Hematopoietic multipotent progenitor cell treated with erythropoietin and hydrocortisone succinate and interleukin-3 and kit ligand, for 8 days (in vitro differentiated cells): ENCODE measurements around the gene PCDH15.

Source experiments
- DNase-seq: peaks from one replicate; pipeline ENCODE4 v3.0.0-alpha.2; 2015

Gene PCDH15

DNA sequence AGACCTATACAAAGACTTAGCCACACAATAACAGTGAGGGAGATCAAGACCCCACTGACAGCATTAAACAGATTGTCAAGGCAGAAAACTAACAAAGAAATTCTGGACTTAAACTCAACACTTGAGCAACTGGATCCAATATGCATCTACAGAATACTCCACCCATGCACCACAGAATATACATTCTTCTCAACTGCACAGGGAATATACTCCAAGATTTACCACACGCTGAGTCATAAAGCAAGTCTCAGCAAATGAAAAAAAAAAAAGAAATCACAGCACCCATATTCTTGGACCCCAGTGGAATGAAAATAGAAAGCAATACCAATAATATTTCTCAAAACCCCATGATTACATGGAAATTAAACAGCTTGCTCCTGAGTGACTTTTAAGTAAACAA is 680.2 kb downstream of the PCDH15 start:
- no peak for DNase-seq

DNA sequence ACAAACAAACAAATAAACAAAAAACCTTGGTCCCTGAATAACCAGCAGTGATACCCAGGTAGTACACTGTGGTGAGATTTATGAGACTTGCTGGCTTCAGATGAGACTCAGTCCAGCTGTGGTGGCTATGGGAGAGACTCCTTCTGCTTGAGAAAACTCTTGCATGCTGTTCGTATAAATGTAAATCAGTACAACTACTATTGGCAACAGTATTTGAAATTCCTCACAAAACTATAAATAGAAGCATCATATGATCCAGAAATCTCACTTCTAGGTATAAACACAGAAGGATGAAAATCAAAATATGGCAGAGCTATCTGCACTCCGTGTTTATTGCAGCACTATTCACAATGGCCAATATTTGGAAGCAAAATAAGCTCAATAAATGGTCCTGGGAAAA is 692.1 kb downstream of the PCDH15 start:
- DNase-seq, result no peak

DNA sequence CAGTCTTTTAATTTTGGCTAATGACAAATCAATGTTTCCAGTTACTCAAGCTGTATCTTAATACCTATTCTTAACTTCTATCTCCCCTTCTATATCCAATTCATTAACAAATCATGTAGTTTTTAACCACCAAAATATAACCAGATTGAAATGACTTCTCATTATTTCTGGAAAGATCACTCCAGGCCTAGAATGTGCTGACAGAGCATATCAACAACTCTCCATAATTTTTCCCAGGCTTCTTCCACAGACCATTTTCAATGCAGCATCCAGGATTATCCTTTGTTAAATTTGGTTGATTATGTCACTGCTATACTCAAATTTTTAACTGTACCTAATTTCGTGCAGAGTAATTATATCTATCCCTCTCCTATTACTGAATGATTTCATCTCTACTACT is 704.1 kb downstream of the PCDH15 start:
- no peak for DNase-seq

DNA sequence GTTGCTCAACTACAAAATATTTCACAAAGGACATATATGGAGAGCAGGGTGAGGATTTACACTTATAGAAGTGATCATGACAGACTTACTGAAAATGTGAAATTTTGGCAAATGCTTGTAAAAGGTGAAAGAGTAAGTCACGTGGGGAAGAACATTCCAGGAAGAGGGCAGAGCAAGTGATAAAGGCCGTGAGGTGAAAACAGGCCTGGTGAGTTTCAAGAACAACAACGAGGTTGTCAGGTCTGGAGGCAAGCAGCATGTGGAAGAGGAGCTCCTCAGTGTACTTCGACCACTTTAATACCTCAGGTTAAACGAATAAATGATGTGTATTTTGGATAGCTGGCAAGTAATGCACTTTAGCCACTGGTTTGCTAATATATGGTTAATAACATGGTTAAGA is 706.7 kb downstream of the PCDH15 start:
- no peak for DNase-seq

DNA sequence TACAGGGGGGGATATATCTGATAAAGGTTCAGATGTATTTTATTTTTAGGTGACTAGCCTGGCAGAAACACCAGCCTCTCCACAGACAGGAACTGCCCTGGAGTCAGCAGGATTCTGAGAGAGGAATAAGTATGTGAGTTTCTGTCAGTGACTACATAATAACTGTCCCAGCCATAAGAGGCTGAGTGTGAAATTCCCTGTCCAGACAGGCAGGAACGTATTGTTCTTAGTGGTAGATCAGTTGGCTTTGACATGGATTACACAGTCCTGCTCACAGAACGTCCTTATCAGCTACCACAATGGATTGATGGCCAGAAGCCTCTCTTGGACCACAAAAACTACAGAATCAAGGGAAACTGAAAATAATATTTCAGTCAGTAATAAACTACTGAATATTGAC is 709.8 kb downstream of the PCDH15 start:
- DNase-seq, result no peak

DNA sequence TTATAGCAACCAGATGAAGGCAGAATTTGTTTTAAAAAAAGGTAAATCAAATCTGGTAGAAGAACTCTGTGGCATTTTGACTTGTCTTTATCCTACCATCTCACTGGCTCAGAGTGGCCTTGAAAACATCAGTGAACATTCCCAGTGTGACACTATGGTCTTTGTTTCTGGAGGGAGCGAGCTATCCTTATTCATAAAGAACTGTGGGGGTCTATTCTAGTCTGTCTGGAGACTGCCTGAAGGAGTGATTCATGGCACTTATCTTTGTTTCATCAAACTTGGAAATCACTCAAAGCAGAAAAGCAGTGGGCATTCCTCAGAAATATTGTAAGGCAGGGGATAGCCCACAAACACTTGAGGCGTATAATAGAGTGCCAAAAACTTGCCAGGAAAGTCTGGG is 719.1 kb downstream of the PCDH15 start:
- no peak for DNase-seq

DNA sequence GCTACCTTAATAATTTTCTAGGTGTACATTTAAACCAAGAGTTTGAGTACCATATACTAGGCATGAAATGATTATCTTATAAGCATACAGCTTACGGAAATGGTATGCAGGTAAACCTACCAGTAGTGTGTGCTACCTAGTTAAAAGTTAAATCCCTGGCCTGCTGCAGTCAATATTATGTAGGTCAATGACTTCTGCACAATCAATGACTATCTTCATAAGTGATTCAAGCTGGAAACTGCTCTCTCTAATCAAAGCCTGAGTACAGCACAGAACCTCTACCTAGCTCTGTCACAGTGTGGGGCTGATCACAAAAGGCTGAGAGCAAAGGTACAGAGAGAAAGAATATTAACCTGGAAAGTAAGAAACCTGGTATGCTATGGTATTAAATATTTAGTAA is 733.7 kb downstream of the PCDH15 start:
- DNase-seq, result no peak

DNA sequence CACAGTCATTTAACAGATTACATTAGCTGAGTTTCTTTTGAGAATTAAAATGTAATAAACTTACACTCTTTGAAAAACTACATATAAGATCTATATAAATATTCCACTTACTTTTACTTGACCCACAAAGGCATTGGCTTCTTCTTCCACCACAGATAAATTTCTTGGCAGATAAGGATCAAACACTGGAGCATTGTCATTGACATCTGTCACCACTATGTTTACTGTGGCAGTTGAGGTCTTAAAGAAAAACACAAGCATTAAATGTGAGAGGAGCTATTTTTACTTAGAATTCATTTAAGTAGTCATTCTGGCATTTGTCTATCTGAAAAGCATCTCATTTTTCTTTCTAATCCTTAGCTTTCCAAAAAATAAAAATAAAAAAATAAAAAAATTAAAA is 734.4 kb downstream of the PCDH15 start:
- no peak for DNase-seq

DNA sequence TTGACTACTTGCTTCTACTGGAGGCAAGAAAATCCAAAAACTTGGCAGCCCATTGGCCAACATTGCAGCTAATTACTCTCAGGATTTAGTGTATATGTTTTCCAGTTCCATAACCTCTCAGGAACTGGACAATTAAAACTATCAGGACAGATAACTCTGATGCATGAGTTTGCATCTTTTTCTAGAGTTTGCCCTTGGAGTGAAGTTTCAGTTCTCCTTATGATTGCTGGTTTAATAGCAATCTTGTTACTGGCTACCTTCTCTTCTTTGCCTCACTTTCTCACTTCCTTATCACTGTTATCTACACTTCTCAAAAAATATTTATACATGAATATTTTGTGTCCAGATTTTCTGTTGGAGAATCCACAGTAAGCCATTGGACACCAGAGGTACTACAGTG is 735.9 kb downstream of the PCDH15 start:
- no peak for DNase-seq

DNA sequence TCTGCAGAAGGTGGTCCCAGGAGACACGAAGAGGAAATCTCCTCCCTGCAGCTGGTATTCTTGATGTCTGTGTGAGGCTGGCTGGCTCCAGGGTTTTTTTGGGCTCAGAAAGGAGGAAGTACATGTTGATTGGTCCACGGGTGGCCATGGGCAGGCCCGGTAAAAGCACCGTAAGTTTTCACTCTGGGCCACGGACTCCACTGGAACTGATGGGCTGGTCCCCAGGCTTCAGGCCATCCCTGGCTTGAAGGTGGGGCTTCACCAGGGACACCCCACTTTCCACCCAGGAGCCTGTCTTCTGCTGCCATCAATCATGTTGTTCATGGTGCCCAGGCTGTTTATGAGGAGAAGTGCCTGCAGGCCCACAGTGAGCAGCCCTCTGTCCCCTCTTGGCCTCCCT is 736.8 kb downstream of the PCDH15 start:
- DNase-seq, result no peak

DNA sequence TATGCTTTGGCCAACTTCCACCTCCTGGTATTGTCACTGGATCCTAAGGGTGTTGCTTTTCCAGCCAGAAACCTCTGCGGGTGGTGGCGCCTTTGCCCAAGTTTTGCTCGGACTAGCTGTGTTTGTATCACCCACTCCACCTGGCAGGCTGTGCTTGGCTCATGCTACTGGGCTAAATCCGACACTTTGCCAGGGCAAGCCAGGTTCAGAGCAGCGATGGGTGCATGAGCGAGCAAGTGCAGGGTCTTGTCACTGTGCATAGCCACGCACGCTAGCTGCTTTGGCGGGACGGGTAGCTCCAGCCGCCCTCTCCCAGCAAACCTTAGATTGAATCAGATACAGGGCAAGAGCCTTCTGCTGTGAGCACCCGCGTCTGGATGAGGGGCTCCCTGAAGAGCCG is 737.5 kb downstream of the PCDH15 start:
- no peak for DNase-seq

DNA sequence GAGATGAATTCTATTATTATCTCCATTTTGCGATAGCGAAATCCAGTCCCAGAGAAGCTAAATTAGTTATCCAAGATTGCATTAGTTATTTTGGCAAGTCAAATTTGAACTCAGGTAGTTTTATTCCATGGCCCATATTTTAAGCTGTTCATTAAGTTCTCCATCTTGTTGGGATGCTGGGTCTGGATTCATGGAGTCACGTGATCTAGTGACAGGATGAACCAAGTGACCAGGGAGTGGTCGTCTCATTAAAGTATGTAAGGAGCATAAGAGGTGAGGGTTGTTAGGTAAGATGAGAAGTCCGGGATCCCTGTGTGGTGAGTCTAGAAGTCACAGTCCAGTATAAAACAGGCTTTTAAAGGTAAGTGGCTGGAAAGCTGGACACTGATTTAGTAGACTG is 740.5 kb downstream of the PCDH15 start:
- no peak for DNase-seq

DNA sequence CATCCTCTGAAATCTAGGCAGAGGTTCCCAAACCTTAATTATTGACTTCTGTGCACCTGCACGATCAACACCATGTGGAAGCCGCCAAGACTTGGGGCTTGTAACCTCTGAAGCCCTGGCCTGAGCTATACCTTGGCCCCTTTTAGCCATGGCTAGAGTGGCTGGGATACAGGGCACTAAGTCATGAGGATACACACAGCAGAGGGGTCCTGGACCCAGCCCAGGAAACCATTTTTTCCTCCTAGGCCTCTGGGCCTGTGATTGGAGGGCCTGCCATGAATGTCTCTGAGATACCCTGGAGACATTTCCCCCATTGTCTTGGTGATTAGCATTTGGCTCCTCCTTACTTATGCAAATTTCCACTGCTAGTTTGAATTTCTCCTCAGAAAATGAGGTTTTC is 743.7 kb downstream of the PCDH15 start:
- no peak for DNase-seq

DNA sequence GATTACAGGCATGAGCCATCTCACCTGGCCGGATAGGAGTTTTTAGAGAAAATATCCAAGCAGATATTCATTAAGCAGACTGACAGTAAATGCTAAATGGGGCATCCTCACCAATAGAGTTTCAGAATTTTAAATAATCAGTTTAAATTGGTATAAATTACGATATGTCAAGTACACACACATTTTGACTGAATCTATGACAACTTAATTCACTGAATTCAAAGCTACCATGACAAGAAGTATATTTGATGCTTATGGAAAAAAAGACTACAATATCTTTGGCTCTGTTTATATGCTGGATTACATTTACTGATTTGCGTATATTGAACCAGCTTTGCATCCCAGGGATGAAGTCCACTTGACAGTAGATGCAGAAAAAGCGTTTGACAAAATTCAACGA is 774.7 kb downstream of the PCDH15 start:
- DNase-seq, result no peak

DNA sequence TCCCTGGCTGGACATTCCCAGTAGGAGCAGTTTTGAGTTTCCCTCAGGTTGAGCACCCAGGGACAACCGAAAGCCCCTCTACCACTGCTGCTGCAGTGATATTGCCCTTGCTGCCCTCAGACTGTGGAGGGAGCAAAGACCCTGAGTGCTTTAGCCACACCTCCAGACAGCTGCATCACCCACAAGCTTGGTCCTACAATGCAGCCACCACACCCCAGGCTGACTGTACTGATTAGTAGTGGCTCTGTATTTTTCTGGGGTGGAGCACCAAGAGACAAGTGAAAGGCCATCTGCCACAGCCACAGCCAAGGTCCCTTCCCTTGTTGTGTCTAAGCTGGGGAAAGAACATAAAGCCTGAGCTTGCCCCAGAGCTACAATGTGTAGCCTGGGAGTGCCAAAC is 789.9 kb downstream of the PCDH15 start:
- no peak for DNase-seq

DNA sequence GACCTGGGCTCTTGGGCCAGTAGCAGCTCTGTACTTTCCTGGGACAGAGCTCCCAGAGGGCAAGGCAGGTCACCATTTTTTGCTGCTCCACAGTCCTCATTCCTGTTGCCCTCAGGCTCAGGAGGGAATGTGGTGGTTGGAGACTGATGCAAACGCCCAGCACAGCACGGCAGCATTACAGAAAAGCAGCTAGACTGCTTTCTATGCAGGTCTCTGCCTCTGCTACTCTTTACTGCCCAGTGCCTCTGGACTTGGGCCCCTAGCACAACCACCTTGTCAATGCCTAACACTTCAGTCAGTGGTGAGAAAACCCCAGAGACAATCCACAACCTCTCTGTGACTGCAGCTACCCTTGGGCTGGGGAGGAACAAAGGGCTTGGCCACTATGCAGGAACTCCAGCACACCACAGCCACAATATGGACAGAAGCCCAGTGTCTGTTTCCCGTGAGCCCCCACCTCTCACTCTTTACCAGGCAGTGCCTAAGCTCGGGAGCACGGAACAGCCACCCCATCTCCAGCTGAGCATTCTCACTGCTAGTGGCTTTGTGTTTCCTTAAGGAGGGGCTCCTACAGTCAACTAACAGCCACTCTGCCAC is 790.6 kb downstream of the PCDH15 start:
- DNase-seq, result no peak

DNA sequence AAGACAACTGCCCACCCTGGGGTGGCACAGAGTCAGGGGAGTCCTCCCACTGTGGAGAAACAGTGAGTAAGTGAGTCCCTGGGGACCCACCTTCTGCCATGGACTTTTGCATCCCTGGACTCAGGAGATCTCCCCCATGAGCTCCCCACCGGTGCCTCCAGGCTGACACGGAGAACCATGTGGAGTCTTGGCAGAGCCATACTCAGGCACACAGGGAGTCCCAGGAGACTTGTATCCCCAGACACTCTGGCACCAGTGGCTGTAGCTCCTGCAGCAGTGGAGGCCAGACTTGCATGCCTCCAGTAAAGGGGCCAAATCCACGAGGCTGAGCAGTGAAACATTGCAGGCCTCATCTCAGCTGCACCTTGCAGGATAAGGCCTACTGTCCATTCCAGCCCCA is 791.4 kb downstream of the PCDH15 start:
- no peak for DNase-seq

DNA sequence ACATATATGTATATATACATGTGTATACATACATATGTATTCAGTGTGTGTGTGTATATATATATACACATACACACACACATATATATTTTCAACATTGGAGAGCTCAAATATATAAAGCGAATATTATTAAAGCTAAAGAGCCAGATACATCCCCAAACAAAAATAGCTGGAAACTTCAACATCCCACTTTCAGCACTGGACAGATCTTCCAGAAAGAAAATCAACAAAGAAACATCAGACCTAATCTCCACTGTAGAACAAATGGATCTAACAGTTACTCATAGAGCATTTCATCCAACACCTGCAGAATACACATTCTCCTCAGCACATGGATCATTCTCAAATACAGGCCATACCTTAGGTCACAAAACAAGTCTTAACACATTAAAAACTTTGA is 799.0 kb downstream of the PCDH15 start:
- no peak for DNase-seq

DNA sequence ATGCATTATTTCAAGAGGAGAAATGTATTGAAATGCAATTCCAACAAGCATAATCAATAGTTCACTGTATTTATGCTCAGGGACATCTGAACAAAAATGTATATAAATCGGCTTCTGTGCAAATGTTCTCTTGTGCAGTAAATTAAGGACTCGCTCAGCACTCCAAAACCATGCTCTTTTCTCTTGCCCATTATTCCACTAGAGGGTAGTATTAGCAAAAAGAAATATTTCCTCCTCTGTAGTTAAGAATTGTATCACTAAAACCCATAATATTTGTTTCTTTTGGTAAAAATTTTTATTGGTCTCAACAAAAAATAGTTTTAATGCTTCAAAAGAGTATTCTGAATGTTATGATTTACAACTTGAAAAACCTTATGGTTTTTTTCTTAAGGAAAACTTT is 803.1 kb downstream of the PCDH15 start:
- DNase-seq, result peak; percentile 1

DNA sequence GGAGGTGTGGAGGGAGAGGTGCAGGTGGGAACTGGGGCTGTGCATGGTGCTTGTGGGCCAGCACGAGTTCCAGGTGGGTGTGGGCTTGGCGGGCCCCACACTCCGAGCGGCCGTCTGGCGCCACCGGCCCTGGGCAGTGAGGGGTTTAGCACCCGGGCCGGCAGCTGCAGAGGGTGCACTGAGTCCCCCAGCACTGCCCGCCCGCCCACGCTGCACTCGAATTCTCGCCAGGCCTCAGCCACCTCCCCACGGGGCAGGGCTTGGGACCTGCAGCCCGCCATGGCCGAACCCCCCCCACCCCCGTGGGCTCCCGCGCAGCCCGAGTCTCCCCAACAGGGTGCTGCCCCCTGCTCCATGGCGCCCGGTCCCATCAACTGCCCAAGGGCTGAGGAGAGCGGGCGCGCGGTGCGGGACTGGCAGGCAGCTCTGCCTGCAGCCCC is 810.2 kb downstream of the PCDH15 start:
- DNase-seq, result no peak

DNA sequence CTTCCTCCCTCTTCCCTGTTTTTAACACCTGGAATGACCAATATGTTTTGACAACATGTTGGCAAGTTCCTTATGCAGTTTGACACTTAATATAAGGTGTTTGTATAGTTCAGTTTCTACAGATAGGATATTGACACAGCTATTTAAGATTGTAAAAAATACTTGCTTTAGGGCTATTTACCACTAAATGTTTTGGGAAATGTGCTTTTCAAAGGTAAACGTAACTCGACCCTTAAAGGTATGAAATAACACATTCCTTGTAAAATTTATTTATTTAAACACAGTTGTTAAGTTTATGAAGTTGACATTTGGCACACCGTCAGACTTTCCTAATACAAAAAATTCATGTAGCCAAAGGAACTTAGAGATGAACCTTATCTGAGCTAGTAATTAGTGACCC is 817.6 kb downstream of the PCDH15 start:
- no peak for DNase-seq

DNA sequence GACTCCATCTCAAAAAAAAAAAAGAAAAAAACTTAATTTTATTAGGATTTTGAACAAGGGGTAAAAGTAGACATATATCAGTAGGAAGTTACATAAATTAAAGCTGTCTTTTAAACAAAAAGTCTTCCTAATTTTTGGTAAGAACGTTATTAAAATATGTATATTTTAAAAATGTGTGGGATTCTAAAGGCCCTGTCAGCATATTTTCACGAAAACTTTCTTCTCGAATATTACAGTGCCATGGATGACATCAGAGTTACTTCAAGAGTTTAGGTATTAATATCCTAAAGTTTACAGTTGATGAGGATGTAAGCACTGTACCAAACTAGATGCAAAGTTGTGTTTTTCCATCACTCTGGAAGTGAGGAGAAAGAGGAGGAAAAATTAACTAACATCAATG is 820.8 kb downstream of the PCDH15 start:
- no peak for DNase-seq

DNA sequence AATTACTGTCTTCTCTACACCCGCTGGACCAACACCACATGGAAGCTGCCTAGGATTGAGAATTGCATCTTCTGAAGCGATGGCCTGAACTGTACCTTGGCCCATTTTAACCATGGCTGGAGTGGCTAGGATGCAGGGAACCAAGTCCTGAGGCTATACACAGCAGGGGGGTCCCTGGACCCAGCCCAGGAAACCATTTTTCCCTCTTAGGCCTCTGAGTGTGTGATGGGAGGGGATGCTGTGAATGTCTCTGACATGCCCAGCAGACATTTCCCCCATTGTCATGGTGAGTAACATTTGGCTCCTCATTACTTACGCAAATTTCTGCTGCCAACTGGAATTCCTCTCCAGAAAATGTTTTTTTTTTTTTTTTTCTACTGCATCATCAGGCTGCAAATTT is 822.7 kb downstream of the PCDH15 start:
- DNase-seq, result no peak

DNA sequence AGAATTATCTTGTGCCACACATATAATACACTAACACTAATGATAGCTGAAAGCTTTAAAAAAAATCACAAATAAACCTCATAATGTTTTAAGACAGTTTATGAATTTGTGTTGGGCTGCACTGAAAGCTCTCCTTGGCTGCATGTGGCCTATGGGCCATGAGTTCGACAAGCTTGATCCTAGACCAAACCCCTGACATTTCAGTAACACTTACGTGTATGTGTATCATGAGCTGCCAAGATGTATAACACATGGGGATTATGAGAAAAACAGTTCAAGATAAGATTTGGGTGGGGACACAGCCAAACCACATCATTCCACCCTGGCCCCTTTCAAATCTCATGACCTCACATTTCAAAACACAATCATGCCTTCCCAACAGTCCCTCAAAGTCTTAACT is 823.8 kb downstream of the PCDH15 start:
- no peak for DNase-seq

DNA sequence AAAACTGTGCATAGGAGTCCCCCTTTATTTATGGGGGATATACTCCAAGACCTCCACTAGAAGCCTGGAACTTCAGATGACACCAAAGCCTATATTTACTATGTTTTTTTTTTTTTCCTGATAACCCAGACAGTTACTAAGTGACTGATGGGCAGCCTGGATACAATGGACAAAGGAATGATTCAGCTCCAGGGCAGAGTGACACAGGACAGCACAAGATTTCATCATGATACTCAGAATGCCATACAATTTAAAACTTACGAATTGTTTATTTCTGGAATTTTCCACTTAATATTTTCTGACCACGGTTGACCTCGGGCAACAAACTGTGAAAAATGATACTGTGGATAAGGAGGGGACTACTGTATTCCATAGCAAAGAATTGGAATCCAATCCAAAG is 843.6 kb downstream of the PCDH15 start:
- no peak for DNase-seq

DNA sequence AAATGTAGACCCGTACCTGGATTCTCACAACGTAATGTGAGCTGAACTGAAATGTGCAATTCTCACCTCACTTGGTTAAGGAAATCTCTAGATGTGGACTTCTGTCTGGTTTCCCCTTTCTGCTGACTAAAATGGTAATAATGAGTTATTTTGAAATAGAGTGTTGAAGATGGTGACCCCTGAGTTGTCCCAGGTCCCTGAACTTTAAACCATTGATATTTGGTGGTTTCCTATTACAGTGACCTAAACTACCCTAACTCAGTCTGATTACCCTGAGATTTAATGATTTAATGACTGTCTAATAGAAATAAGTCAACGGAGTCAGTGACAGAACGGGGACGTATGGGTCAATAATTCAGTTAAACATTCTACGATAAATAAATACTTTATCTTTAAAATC is 845.9 kb downstream of the PCDH15 start:
- DNase-seq, result no peak
